ENCODE data around the gene CALHM1.

GRCh38 chr10:103490986-103491314 lies 32.2 kb upstream of the CALHM1 start:
- no peak for TF ChIP-seq POLR2A (IDR thresholded peaks at IDR 0.05)
- no peak for TF ChIP-seq CTCF (IDR thresholded peaks at IDR 0.05)
